ENCODE results near the gene CADPS2. TPM values are rescaled to one million over a fixed set of nuclear protein-coding genes. Genes with fewer than 3 reads are reported as not detected.

Gene CADPS2
- total and polyA plus RNA-seq, 2 of the 4 experiments (the other 2 are of a cell fraction) = 0.10 to 0.54 TPM

DNA sequence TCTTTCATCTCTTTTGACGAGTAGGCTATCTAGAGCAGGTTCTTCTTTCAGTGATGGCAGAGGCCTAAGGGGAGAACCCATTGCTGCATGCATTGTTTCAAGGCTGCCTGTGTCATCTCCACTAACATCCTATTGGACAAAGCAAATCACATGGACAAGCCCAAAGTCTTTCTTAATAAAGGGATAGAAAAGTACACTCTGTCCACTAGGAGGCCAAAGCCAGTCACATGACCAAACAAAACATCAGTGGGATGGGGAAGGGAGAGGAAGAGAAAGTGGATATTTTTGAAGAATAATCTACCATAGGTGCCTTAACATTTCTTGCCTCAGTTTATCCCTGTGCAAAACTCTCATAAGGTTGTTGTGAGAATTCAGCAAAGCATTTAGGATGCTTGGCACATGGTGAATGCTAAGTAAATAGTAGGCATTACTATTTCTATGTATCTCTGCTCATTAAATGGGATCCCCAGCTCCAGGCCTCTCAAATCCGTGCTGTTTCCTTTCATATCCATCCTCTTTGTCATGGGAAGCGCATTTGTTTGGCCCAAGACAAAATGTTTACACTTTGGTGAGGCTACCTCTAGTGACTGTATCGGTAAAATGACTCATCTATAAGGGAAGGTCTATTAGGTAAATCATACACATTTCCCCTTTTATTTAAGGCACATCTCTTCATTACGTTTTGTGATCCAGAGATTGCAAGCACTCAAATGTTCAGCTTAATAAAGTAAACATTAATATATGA is 16.7 kb upstream of the CADPS2 start:
- Histone ChIP-seq H2BK120ac (ENCODE audit: low read depth, low read length) (no peak overlapping the region), H4K91ac (ENCODE audit: insufficient read depth, low read depth, low read length) (no peak overlapping the region), H3K9me3 (ENCODE audit: control insufficient read depth, insufficient read depth, low read length) (no peaks in the 10 kb centered on the region), H4K5ac (ENCODE audit: low read depth, low read length) (no peak overlapping the region), H3K4ac (ENCODE audit: low read depth, low read length) (no peak overlapping the region), H3K4me2 (ENCODE audit: low read depth, low read length) (no peak overlapping the region), H3K9me1 (ENCODE audit: insufficient read depth, low read length) (no peaks in the 10 kb centered on the region), H2AK9ac (replicated peaks; ENCODE audit: low read depth, low read length, poor library complexity) (no peak overlapping the region), H3K36me3 (ENCODE audit: control insufficient read depth, insufficient read depth, low read length) (no peaks in the 10 kb centered on the region), H2BK15ac (ENCODE audit: low read depth, low read length) (no peak overlapping the region), H3K4me1 (ENCODE audit: control insufficient read depth, insufficient read depth, low read length) (no peaks in the 10 kb centered on the region), H3K18ac (ENCODE audit: low read depth, low read length) (no peak overlapping the region), H3K9ac (ENCODE audit: low read depth, low read length) (no peak overlapping the region), H4K8ac (ENCODE audit: low read depth in 2 of 2, low read length in 2 of 2) (no peak overlapping the region), H3K79me1 (ENCODE audit: low read depth in 1 of 2, low read length in 2 of 2) (no peaks in the 10 kb centered on the region), H3K27ac (ENCODE audit: insufficient read depth, low read length) (no peak overlapping the region), H4K20me1 (ENCODE audit: insufficient read depth, low read length) (no peaks in the 10 kb centered on the region), H2BK20ac (ENCODE audit: low read depth, low read length) (no peak overlapping the region), H2BK5ac (ENCODE audit: low read depth, low read length, poor library complexity, severe bottlenecking) (no peak overlapping the region), H3K23ac (ENCODE audit: low read depth, low read length) (no peak overlapping the region), H3K56ac (ENCODE audit: extremely low read depth, insufficient read depth, low read length) (no peak overlapping the region), H3K4me3 (ENCODE audit: insufficient read depth, low read depth, low read length) (no peak overlapping the region), H3K27me3 (ENCODE audit: control insufficient read depth, insufficient read depth, low read length) (no peaks in the 10 kb centered on the region), H2AFZ (replicated peaks; ENCODE audit: low read length, poor library complexity) (no peak overlapping the region), H3K14ac (replicated peaks; ENCODE audit: low read depth, low read length) (no peak overlapping the region), H2AK5ac (ENCODE audit: low read depth, low read length) (no peak overlapping the region)
- TF ChIP-seq, protein P1, sequence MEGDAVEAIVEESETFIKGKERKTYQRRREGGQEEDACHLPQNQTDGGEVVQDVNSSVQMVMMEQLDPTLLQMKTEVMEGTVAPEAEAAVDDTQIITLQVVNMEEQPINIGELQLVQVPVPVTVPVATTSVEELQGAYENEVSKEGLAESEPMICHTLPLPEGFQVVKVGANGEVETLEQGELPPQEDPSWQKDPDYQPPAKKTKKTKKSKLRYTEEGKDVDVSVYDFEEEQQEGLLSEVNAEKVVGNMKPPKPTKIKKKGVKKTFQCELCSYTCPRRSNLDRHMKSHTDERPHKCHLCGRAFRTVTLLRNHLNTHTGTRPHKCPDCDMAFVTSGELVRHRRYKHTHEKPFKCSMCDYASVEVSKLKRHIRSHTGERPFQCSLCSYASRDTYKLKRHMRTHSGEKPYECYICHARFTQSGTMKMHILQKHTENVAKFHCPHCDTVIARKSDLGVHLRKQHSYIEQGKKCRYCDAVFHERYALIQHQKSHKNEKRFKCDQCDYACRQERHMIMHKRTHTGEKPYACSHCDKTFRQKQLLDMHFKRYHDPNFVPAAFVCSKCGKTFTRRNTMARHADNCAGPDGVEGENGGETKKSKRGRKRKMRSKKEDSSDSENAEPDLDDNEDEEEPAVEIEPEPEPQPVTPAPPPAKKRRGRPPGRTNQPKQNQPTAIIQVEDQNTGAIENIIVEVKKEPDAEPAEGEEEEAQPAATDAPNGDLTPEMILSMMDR (conservative IDR thresholded peaks at IDR 0.05; ENCODE audit: low read depth, low read length) = no peak
- TF ChIP-seq, protein P2, sequence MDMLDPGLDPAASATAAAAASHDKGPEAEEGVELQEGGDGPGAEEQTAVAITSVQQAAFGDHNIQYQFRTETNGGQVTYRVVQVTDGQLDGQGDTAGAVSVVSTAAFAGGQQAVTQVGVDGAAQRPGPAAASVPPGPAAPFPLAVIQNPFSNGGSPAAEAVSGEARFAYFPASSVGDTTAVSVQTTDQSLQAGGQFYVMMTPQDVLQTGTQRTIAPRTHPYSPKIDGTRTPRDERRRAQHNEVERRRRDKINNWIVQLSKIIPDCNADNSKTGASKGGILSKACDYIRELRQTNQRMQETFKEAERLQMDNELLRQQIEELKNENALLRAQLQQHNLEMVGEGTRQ (IDR thresholded peaks at IDR 0.05; ENCODE audit: low read depth, low read length) = peak; percentile 25; the same call in 1 of the 2 replicates
- dilution Hi-C loops (cut with HindIII; ENCODE audit: low sequenced_read_pairs, unreplicated experiment) = no loop called here
- in situ Hi-C loops (cut with MboI; ENCODE audit: low sequenced_read_pairs) = no loop called here
- intact Hi-C loops (cut with micrococcal nuclease) = no loop called here
- no peak for DNase-seq
- ChIA-PET CTCF (no interaction called here), POLR2A (ENCODE audit: unreplicated experiment) (no interaction called here)
- no peak for ATAC-seq (ENCODE audit: low read depth)
- no CpG with 5 or more reads among the region's 5 CpGs for WGBS, 2 experiments (ENCODE audit: extremely low coverage in 2 of 2, insufficient read length in 1 of 2)
- no TSS peak for BruUV-seq (replicated peaks)
